ENCODE measurements around the gene MED6.

MED6 gene, protein sequence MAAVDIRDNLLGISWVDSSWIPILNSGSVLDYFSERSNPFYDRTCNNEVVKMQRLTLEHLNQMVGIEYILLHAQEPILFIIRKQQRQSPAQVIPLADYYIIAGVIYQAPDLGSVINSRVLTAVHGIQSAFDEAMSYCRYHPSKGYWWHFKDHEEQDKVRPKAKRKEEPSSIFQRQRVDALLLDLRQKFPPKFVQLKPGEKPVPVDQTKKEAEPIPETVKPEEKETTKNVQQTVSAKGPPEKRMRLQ

DNA sequence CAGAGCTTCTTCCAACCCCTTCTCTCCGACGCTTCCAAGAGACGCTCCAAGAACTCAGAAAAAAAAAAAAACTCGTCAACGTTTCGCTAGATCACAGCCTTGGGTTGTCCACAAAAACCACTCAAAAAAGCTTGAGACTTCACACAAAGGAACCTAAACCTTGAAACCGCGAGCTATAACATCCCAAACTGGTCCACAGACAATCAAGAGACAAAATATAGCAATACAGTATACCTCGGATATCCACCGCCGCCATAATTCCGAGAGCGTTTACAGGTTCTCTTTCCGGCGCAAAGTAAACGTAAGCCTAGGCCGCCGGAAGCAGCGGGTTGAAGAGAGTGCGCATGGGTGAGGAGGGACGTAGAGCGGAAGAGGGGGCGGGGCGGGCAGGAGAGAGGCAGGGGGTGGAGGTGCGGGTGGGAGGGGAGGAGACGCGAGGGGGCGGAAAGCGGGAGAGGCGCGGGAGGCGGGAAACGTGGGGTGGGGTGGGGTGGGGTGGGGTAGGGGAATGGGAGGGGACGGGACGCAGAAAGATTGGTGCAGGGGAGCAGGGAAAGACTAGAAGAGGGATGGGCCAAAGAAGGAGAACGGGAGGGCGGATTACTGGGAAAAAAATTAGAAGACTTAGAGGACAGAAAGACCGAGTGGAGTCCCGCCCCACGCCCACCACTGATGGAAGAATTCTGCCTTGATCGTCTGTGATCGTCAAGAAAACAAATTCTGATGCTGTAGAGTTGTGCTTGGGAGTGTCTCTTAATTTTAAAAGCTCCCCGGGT is at the start of gene MED6:
Gene MED6, minus strand, starts transcription at position 274 of the 776 bp plus-strand sequence. Its CDS starts 18 bp downstream, at position 256.
- peak; percentile 97 for DNase-seq

- no peak for DNase-seq
These were observed 49.3 kb upstream of the MED6 start for GRCh38 chr14:70649803-70650202.

DNA sequence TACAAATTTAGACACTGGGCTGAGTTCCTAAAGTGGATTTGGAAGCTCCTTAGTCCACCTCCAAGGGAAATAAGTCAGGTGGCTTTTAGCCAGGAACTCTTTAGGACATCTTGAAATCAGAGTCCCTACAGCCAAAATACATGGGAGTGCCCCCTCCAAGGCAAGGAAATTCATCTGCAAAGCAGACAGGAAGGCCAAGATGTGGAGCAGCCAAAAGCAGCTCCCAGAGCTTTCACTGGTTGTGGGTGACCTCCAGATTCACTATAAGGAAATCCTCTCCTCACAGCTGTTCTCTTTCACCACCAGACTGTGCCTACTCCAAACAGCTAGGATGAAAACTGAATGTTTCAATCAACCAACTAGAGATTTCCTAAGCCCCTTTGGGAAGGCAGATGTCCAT is 47.9 kb upstream of the MED6 start:
- peak; percentile 55 for DNase-seq

- DNase-seq: no peak
These were observed 46.2 kb upstream of the MED6 start for GRCh38 chr14:70646705-70647104.

DNA sequence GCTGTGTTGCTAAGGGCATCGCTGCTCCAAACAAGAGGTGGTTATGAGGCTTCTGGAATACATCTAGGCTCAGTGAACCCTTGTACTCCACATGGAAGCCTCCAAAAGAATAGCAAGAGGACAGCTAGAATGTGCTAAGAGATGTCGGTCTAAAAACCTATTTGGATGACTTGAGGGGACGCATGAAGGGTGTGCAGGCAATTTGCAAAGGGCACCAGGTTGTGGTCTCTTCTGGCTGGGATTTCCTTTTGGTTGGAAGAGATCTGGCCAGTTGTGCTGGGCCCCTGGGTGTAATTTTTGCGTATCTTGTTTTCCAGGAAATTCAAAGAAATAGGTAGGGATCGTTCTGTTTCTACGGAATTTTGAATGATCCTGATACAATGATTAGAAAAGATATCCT is 45.4 kb upstream of the MED6 start:
- DNase-seq: no peak

DNA sequence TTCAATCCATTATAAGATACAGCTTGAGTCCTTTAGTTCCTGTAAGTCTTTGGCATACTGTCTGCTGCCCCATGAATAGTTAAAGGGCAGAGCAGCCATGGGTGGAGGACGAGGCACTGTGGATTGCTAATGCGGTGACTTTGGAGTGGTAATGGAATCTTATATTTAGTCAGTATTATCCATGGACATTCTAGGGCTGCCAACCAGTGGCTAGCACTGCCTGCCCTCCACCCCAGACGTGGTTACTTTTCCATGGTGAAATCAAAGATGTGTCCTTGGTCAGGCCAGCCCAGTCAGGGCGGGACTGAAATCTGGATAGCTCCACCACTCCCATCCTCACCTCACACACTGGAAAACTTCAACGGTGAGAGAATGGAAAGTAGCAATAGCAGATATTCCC is 43.5 kb upstream of the MED6 start:
- DNase-seq: no peak

- peak; percentile 26 for DNase-seq
These were observed 42.1 kb upstream of the MED6 start for GRCh38 chr14:70642303-70643235.

DNA sequence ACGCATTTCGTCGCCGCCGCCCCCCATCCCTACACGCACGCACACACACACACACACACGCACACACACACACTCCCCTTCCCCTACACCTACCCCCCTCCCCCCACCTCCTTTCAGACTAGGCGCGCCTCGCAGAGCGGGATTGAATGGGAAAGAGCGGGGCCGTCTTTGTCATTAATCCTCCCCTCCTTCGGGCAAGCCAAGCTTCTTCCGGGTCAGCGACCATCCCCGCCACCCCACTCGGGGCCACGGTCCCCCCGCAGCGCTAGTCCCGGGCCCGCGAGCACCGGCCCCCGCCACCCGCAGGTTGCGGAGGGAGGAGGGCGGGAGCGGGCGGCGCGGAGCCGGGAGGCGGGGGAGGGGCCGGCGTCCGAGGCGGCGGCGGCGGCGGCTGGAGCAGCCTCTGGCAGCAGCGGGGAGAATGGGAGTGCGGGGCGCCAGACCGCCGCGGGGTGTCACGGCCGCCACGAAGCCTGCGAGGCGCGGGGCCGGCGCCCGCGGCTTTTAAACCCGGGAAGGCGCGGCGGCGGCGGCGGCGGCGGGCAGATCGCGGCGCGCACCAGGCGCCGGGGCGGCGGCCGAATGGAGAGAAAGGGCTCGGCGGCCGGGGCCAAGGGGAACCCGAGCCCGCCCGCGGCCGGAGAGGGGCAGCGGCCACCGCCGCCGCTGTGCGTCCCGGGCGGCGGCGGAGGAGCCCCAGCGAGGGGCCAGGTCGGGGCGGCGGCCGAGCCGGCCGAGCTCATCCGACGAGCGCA is 41.3 kb upstream of the MED6 start, which contains the start of gene TTC9:
Gene TTC9, plus strand, starts transcription at position 369 of the 755 bp plus-strand sequence. Its CDS starts 214 bp downstream, at position 583.
- peak; percentile 27 for DNase-seq

DNA sequence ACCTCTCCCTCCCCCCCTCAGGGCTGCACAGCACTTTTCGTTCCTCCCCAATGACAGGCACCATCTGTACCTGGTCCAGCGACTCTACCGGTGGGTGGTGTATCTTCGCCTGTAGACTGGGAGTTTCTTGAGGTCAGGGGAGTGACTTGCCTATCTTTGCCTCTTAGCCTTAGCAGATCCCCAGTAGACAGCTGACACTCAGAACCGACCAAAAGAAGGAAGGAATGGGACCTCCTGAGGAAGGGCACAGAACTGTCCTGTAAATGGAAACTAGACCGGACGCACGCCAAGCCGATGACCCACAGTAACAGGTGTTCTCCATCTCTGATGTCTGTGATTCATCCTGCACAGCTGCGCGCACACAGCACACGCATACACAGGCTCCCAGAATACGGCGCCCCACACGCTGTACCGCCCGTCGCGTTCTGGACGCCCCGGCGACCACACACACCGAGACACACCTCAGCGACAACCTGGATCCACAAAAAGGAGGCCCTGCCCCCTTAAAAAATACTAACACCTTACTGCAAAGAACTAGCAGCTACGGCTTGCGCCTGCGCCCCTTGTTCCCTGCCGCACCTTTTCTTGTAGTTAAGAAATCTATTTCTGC is 40.6 kb upstream of the MED6 start:
- DNase-seq: no peak

- DNase-seq: no peak
These were observed 38.0 kb upstream of the MED6 start for GRCh38 chr14:70638416-70638815.

DNA sequence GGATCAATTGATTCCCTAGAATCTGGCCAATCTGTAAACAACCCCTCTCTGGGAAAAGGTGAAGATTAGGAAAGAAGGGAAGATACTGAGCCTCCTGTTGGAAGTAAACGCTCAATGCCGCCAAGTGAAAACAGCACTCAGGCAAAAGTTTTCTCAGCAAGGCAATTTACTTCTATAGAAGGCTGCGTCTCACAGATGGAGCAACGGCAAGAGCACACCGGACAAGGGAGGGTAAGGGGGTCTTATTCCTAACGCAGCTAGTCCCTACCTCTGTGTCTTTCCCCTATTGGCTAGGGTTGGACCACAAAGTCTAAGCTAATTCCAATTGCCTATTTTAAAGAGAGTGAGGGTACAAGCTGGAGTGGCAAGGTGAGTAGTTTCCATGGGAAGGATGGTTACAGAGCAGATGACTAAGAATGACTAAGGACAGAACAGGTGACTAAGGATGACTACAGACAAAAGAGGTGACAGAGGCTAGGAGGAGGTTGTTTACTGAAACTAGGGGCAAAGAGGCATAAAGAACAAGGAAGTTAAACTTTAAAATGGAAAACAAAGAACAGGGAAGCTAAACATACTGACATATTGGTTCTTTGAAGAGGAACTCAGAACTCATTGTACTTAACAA is 35.6 kb upstream of the MED6 start:
- DNase-seq: no peak

- DNase-seq: no peak
These were observed 31.5 kb upstream of the MED6 start for GRCh38 chr14:70631948-70632347.

- DNase-seq: no peak
These were observed 24.5 kb upstream of the MED6 start for GRCh38 chr14:70624972-70625371.

DNA sequence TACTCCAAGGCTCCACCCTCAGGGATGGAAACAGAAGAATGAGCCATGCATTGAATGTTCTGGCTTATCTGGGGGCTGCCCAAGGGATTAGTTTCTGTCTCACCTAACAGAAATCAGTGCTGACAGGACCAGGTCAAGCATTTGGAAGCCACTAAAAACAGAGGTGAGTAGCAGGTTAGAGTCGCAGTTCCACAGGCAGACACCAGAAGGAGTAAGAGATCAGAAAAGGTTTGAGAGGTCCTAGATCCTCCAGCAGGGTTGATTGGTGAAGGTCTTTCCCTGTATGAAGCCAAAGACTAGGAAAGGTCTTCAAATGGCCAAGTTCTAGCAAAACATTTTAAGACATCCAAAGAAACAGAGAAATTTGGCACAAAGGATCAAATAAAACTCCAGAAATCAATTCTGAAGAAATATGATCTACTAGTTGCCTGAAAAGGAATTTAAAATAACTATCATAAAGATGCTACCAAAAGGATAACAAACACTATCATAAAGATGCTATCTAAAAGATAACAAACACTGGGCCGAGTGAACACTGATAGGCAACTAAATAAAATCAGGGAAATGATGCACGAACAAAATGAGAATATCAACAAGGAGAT is 21.8 kb upstream of the MED6 start:
- DNase-seq: peak; percentile 28

DNA sequence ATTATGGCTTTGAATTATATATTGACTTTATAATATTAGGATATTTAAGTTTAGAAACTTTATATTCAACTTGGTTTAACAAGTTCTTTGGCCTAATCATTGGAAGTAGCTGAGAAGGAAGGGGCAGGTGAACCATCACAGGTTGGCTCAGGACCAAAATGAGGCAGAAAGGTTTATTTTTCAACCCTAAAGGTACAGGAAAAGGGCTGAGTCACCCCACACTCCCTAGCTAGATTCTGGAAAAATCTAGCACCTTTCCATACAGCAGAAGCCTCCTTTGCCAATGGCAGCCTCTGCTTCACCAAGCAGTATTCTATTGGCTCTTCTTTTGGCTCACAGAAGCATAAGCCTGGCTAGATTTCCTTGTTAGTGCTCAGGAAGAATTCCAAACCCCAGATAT is 19.3 kb upstream of the MED6 start:
- DNase-seq: no peak

GRCh38 chr14:70618314-70618713 is 17.9 kb upstream of the MED6 start:
- DNase-seq: no peak

DNA sequence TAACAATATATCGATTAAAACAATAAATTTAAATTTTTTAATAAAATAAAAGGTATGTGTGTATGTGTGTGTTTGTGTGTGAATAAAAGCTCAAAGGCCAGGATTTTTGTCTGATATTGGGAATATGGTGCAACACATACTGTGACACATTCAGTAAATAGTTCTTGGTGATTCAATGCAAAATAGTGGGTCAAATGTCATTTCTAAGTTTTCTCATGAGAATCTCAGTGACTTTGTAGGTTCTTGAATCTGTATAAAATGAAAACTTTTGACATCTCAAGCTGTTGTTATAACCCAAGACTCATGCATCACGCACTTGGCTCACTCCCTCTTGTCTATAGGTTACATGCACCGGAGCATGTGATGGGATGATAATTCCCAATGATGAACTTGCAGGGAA is 16.2 kb upstream of the MED6 start:
- no peak for DNase-seq

DNA sequence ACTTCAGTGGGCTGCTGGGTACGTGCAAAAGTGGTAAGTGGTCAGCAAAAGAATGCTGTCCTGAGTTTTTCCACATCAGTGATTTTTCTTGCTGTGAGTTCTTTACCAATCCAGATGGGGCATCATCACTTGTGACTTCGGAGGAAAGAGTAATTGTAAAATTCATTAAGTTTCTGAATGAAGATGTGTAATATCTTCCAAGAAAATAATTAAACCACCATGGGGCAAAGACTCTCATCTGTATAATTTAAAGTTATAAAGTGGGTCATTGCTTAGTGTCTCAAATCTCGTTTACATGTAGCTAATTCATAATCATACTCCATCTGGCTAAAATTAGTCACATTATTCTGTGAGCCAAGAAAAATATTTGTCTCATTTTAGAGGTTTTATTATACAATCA is 10.8 kb upstream of the MED6 start:
- no peak for DNase-seq

GRCh38 chr14:70602254-70602653 is 1.8 kb upstream of the MED6 start:
- DNase-seq: no peak

- DNase-seq: no peak
These were observed 707 bp upstream of the MED6 start for GRCh38 chr14:70601162-70601561.

GRCh38 chr14:70599345-70599744 is 1.1 kb downstream of the MED6 start:
- DNase-seq: no peak

All from right hindlimb (tissue), 1 donor.